Astrocyte (in vitro differentiated cells and primary cell): ENCODE results near the gene HSPBAP1. TPM values are rescaled to one million over a fixed set of nuclear protein-coding genes. Genes with fewer than 3 reads are reported as not detected.

Experiments
- DNase-seq: peaks from one replicate; pipeline ENCODE4 v3.0.0-alpha.2; 2010; ENCODE audit warnings: low read depth
- FAIRE-seq: peaks from 2 replicates; lab custom pipeline; 2011; peaks lifted over from hg19 to GRCh38; lab: Jason Lieb, UNC
- H2AFZ ChIP-seq: 2 replicates; pipeline ENCODE4 v1.6.0; 2012; ENCODE audit warnings: low read depth, low read length, inconsistent platforms
- H3K27ac ChIP-seq: 2 replicates; pipeline ENCODE4 v1.5.1; 2011; ENCODE audit warnings: low read depth, low read length, inconsistent platforms
- H3K27me3 ChIP-seq: 2 replicates; pipeline ENCODE4 v1.6.0; 2011; ENCODE audit warnings: low read length, inconsistent platforms; ENCODE audit not compliant: insufficient read depth
- H3K36me3 ChIP-seq: 2 replicates; pipeline ENCODE4 v1.5.1; 2011; ENCODE audit warnings: low read length, inconsistent platforms; ENCODE audit not compliant: insufficient read depth
- H3K4me1 ChIP-seq: 2 replicates; pipeline ENCODE4 v1.5.1; 2011; ENCODE audit warnings: low read length, inconsistent platforms; ENCODE audit not compliant: insufficient read depth
- H3K4me2 ChIP-seq: 2 replicates; pipeline ENCODE4 v1.6.0; 2012; ENCODE audit warnings: low read length, inconsistent platforms
- H3K4me3 ChIP-seq: 2 replicates; pipeline ENCODE4 v1.5.1; 2011; ENCODE audit warnings: low read depth, mild to moderate bottlenecking, low read length, inconsistent platforms; ENCODE audit not compliant: insufficient read depth
- H3K79me2 ChIP-seq: 2 replicates; pipeline ENCODE4 v1.6.0; 2012; ENCODE audit warnings: mild to moderate bottlenecking, low read length, inconsistent platforms; ENCODE audit not compliant: insufficient read depth
- H3K9ac ChIP-seq: 2 replicates; pipeline ENCODE4 v1.6.0; 2012; ENCODE audit warnings: mild to moderate bottlenecking, low read length, inconsistent platforms
- H3K9me3 ChIP-seq: 2 replicates; pipeline ENCODE4 v1.5.1; 2012; ENCODE audit warnings: low read depth, mild to moderate bottlenecking, low read length, inconsistent platforms; ENCODE audit not compliant: insufficient read depth
- H4K20me1 ChIP-seq: 2 replicates; pipeline ENCODE4 v1.6.0; 2012; ENCODE audit warnings: low read length, inconsistent platforms; ENCODE audit not compliant: insufficient read depth
- H3K27ac Mint-ChIP-seq: one replicate; pipeline ENCODE4 v1.8.0; 2021; ENCODE audit warnings: mild to moderate bottlenecking, mixed read lengths; ENCODE audit not compliant: unreplicated experiment
- H3K27me3 Mint-ChIP-seq: one replicate; pipeline ENCODE4 v1.8.0; 2021; ENCODE audit warnings: low read depth, mixed read lengths; ENCODE audit not compliant: unreplicated experiment
- H3K36me3 Mint-ChIP-seq: one replicate; pipeline ENCODE4 v1.8.0; 2021; ENCODE audit warnings: low read depth, mixed read lengths; ENCODE audit not compliant: unreplicated experiment
- H3K4me1 Mint-ChIP-seq: one replicate; pipeline ENCODE4 v1.8.0; 2021; ENCODE audit warnings: low read depth, mixed read lengths; ENCODE audit not compliant: unreplicated experiment
- H3K4me3 Mint-ChIP-seq: one replicate; pipeline ENCODE4 v1.8.0; 2021; ENCODE audit warnings: mild to moderate bottlenecking, moderate library complexity, mixed read lengths; ENCODE audit not compliant: unreplicated experiment
- H3K9me3 Mint-ChIP-seq: one replicate; pipeline ENCODE4 v1.8.0; 2021; ENCODE audit warnings: mild to moderate bottlenecking, mixed read lengths; ENCODE audit not compliant: unreplicated experiment
- CTCF ChIP-seq: IDR thresholded peaks from 2 replicates; pipeline ENCODE4 v1.5.1; 2011; ENCODE audit warnings: low read depth, mild to moderate bottlenecking, inconsistent platforms, low read length, moderate library complexity; ENCODE audit not compliant: insufficient read depth
- EZH2 ChIP-seq: IDR thresholded peaks from 2 replicates; pipeline ENCODE4 v1.6.1; 2012; ENCODE audit warnings: mild to moderate bottlenecking, low read length, inconsistent platforms; ENCODE audit not compliant: insufficient read depth
- total RNA-seq: library from RNA; stranded (reverse); gene quantifications from 2 replicates; pipeline ENCODE4 v1.2.1, GENCODE V29; 2021

Gene HSPBAP1
- total RNA-seq, 1 donor from 2014 or later: 4.3 TPM

- no peaks in the 10 kb centered on the region for H3K36me3 ChIP-seq
- H3K4me3 ChIP-seq: no peak overlapping the region
- H2AFZ ChIP-seq: no peak overlapping the region
- no peak overlapping the region for H3K27ac ChIP-seq
- H3K9me3 Mint-ChIP-seq: peaks cover 2% of the 10 kb centered on the region
- H3K4me1 ChIP-seq: no peaks in the 10 kb centered on the region
- H3K4me3 Mint-ChIP-seq: no peak overlapping the region
- no peak overlapping the region for H3K4me2 ChIP-seq
- no peak for TF ChIP-seq CTCF
- no peak for TF ChIP-seq EZH2
- no peak overlapping the region for H3K27ac Mint-ChIP-seq
- no peaks in the 10 kb centered on the region for H3K27me3 ChIP-seq
- no peak for DNase-seq
- H3K27me3 Mint-ChIP-seq: no peaks in the 10 kb centered on the region
- H3K79me2 ChIP-seq: no peaks in the 10 kb centered on the region
- no peaks in the 10 kb centered on the region for H4K20me1 ChIP-seq
- peaks cover 17% of the 10 kb centered on the region for H3K36me3 Mint-ChIP-seq
- no peak for FAIRE-seq
- no peak overlapping the region for H3K9ac ChIP-seq
- peaks cover 2% of the 10 kb centered on the region for H3K4me1 Mint-ChIP-seq
- H3K9me3 ChIP-seq: no peaks in the 10 kb centered on the region
These were observed 34.6 kb upstream of the HSPBAP1 start for GRCh38 chr3:122828281-122828680.

- FAIRE-seq (no peak), DNase-seq (no peak)
- no peak overlapping the region for H3K9ac ChIP-seq
- H3K4me2 ChIP-seq: no peak overlapping the region
- no peaks in the 10 kb centered on the region for H3K9me3 ChIP-seq
- H3K36me3 ChIP-seq: no peaks in the 10 kb centered on the region
- Mint-ChIP-seq H3K36me3 (peaks cover 17% of the 10 kb centered on the region), H3K4me3 (no peak overlapping the region), H3K27ac (no peak overlapping the region), H3K9me3 (peaks cover 2% of the 10 kb centered on the region), H3K4me1 (peaks cover 2% of the 10 kb centered on the region), H3K27me3 (no peaks in the 10 kb centered on the region)
- no peaks in the 10 kb centered on the region for H3K4me1 ChIP-seq
- H2AFZ ChIP-seq: no peak overlapping the region
- TF ChIP-seq CTCF (no peak), EZH2 (no peak)
- no peaks in the 10 kb centered on the region for H3K27me3 ChIP-seq
- no peak overlapping the region for H3K4me3 ChIP-seq
- H3K79me2 ChIP-seq: no peaks in the 10 kb centered on the region
- H3K27ac ChIP-seq: no peak overlapping the region
- H4K20me1 ChIP-seq: no peaks in the 10 kb centered on the region
These were observed 32.6 kb upstream of the HSPBAP1 start for GRCh38 chr3:122826278-122826677.

GRCh38 chr3:122825460-122825859, 31.8 kb upstream of the HSPBAP1 start:
- H3K36me3 ChIP-seq: no peaks in the 10 kb centered on the region
- H3K27ac Mint-ChIP-seq: no peak overlapping the region
- H3K27ac ChIP-seq: no peak overlapping the region
- H3K9me3 Mint-ChIP-seq: peaks cover 2% of the 10 kb centered on the region
- H3K4me3 ChIP-seq: no peak overlapping the region
- H3K4me2 ChIP-seq: no peak overlapping the region
- no peaks in the 10 kb centered on the region for H3K27me3 ChIP-seq
- DNase-seq (no peak), FAIRE-seq (no peak)
- H3K79me2 ChIP-seq: no peaks in the 10 kb centered on the region
- peaks cover 23% of the 10 kb centered on the region for H3K36me3 Mint-ChIP-seq
- H3K4me1 Mint-ChIP-seq: peaks cover 2% of the 10 kb centered on the region
- H3K9ac ChIP-seq: no peak overlapping the region
- no peaks in the 10 kb centered on the region for H3K27me3 Mint-ChIP-seq
- no peaks in the 10 kb centered on the region for H3K4me1 ChIP-seq
- no peaks in the 10 kb centered on the region for H3K9me3 ChIP-seq
- H2AFZ ChIP-seq: no peak overlapping the region
- H4K20me1 ChIP-seq: no peaks in the 10 kb centered on the region
- H3K4me3 Mint-ChIP-seq: no peak overlapping the region
- TF ChIP-seq EZH2: no peak
- TF ChIP-seq CTCF: no peak
